SU-DHL-6 (cell line): ENCODE measurements around the gene KIAA0319L.

Experiments used
- H2AFZ ChIP-seq: fragments of 200-600 bp; sonication (generic); 2 replicates; pipeline ENCODE4 v1.6.1; 2014; ENCODE audit warnings: low read depth, mild to moderate bottlenecking, moderate library complexity, mixed read lengths, antibody characterized with exemption, low read length; ENCODE audit not compliant: severe bottlenecking
- H3F3A ChIP-seq: fragments of 200-600 bp; shearing (Covaris generic); 2 replicates; pipeline ENCODE4 v1.6.0; 2016; ENCODE audit warnings: antibody characterized with exemption, mild to moderate bottlenecking; ENCODE audit not compliant: insufficient read depth
- H3K27ac ChIP-seq: fragments of 200-600 bp; sonication (generic); 2 replicates; pipeline ENCODE4 v1.5.1; 2016; ENCODE audit warnings: low read depth, mild to moderate bottlenecking, low read length, moderate library complexity, mixed read lengths
- H3K27me3 ChIP-seq: fragments of 200-600 bp; sonication (generic), shearing (Covaris generic); 2 replicates; pipeline ENCODE4 v1.6.0; 2014; ENCODE audit warnings: mild to moderate bottlenecking, low read length
- H3K36me3 ChIP-seq: fragments of 200-600 bp; sonication (generic); 2 replicates; pipeline ENCODE4 v1.6.1; 2014; ENCODE audit warnings: mild to moderate bottlenecking, low read length, mixed read lengths
- H3K4me2 ChIP-seq: fragments of 300-600, 200-600 bp; shearing (Covaris generic), sonication (generic); 2 replicates; pipeline ENCODE4 v1.6.0; 2014; ENCODE audit warnings: low read length, low read depth, mild to moderate bottlenecking; ENCODE audit not compliant: poor library complexity, severe bottlenecking
- H3K4me3 ChIP-seq: fragments of 200-600 bp; sonication (generic); 2 replicates; pipeline ENCODE4 v1.5.1; 2014; ENCODE audit warnings: antibody characterized with exemption, low read length, mild to moderate bottlenecking, mixed read lengths; ENCODE audit not compliant: insufficient read depth, poor library complexity, severe bottlenecking
- H3K79me2 ChIP-seq: fragments of 200-600 bp; sonication (generic); 2 replicates; pipeline ENCODE4 v1.6.1; 2014; ENCODE audit warnings: mild to moderate bottlenecking, low read length, moderate library complexity; ENCODE audit not compliant: insufficient read depth
- H3K9ac ChIP-seq: fragments of 200-600 bp; sonication (generic); 2 replicates; pipeline ENCODE4 v1.7.0; 2014; ENCODE audit warnings: mild to moderate bottlenecking, low read length
- H3K9me2 ChIP-seq: fragments of 200-600 bp; sonication (generic); replicated peaks from 2 replicates; pipeline ENCODE4 v1.6.1; 2014; ENCODE audit warnings: low read length; ENCODE audit not compliant: insufficient read depth
- H3K9me3 ChIP-seq: fragments of 200-600 bp; sonication (generic); 2 replicates; pipeline ENCODE4 v1.6.1; 2014; ENCODE audit warnings: low read length, mixed read lengths; ENCODE audit not compliant: insufficient read depth
- H4K20me1 ChIP-seq: fragments of 200-600 bp; sonication (generic); 2 replicates; pipeline ENCODE4 v1.6.1; 2014; ENCODE audit warnings: low read depth, mild to moderate bottlenecking, antibody characterized with exemption, low read length, moderate library complexity, mixed read lengths
- EZH2phosphoT487 ChIP-seq: fragments of 200-600 bp; sonication (generic), shearing (Covaris generic); conservative IDR thresholded peaks from 2 replicates; pipeline ENCODE4 v1.6.1; 2018; ENCODE audit warnings: mild to moderate bottlenecking, antibody characterized with exemption, low read length, moderate library complexity, mixed read lengths
- TF ChIP-seq, protein P1 (sequence below): fragments of 200-600 bp; sonication (generic); IDR thresholded peaks from one replicate; pipeline ENCODE4 v1.5.1; 2017; ENCODE audit warnings: antibody characterized with exemption, mild to moderate bottlenecking, low read length, moderate library complexity; ENCODE audit not compliant: insufficient read depth, poor library complexity, severe bottlenecking

Gene KIAA0319L

DNA sequence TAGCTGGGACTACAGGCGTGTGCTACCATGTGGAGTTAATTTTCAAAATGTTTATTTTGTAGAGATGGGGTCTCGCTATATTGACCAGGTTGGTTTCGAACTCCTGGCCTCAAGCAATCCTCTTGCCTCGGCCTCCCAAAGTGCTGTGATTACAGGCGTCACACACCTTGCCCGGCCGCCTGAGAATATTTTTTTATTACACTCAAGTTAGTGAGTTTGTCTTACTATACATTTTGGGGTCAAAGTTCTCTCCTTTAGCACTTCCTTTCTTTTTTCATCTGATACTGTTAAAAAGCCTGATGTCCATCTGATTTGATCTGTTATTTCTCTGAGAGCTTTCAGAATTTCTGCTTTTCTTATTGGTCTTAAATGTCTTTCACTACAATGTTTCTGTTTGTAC, 128.8 kb downstream of the KIAA0319L start:
- no peaks in the 10 kb centered on the region for H3K27me3 ChIP-seq
- H3K36me3 ChIP-seq, result no peaks in the 10 kb centered on the region
- H2AFZ ChIP-seq, result no peak overlapping the region
- no peaks in the 10 kb centered on the region for H3K79me2 ChIP-seq
- peaks cover 6% of the 10 kb centered on the region; the same call in 1 of the 2 replicates for H3F3A ChIP-seq
- no peak overlapping the region for H3K27ac ChIP-seq
- TF ChIP-seq EZH2phosphoT487, result no peak
- TF ChIP-seq, protein P1, sequence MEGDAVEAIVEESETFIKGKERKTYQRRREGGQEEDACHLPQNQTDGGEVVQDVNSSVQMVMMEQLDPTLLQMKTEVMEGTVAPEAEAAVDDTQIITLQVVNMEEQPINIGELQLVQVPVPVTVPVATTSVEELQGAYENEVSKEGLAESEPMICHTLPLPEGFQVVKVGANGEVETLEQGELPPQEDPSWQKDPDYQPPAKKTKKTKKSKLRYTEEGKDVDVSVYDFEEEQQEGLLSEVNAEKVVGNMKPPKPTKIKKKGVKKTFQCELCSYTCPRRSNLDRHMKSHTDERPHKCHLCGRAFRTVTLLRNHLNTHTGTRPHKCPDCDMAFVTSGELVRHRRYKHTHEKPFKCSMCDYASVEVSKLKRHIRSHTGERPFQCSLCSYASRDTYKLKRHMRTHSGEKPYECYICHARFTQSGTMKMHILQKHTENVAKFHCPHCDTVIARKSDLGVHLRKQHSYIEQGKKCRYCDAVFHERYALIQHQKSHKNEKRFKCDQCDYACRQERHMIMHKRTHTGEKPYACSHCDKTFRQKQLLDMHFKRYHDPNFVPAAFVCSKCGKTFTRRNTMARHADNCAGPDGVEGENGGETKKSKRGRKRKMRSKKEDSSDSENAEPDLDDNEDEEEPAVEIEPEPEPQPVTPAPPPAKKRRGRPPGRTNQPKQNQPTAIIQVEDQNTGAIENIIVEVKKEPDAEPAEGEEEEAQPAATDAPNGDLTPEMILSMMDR, result no peak
- no peak overlapping the region for H3K4me2 ChIP-seq
- H3K4me3 ChIP-seq, result no peak overlapping the region
- H3K9me3 ChIP-seq, result no peaks in the 10 kb centered on the region
- no peaks in the 10 kb centered on the region for H3K9me2 ChIP-seq
- H3K9ac ChIP-seq, result no peak overlapping the region
- no peaks in the 10 kb centered on the region for H4K20me1 ChIP-seq

DNA sequence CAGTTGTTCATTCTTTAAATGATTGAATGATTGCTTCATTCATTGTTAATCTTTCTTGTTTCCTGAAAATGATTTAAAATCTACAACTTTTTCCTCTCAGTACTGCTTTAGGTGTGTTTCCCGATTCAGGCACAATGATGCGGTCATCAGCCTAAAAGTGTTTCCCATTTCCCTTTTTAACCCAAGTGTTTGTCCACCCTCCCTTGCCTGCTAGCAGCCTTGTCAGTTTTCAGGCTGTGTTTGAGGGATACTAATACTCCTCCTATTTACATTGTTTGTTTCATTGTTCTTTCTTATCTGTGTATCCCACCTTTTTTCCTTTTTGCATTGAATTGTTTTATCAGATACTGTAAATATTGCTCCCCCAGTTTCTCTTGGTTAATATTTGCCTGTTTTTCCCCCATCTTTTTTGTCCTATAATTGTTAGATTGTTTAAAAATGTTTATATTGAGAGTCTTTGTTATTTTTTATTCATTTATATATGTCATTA, 131.1 kb downstream of the KIAA0319L start:
- no peaks in the 10 kb centered on the region for H3K9me3 ChIP-seq
- TF ChIP-seq, protein P1, result no peak
- TF ChIP-seq EZH2phosphoT487, result no peak
- H3K27ac ChIP-seq, result no peak overlapping the region

DNA sequence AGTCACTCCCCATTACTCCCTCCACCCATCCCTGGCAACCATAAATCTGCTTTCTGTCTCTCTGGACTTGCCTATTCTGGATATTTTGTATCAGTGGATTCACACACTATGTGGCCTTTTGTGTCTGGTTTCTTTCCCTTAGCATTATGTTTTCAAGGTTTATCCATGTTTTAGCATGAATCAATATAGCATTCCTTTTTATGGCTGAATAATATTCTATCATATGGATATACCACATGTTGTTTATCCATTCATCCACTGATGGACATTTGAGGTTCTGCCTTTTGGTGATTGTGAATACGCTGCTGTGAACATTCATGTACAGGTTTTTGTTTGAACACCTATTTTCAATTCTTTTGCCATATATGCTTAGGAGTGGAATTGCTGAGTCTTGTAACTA, 148.3 kb downstream of the KIAA0319L start:
- no peaks in the 10 kb centered on the region for H3K9me2 ChIP-seq
- no peaks in the 10 kb centered on the region for H3F3A ChIP-seq
- H3K9me3 ChIP-seq, result no peaks in the 10 kb centered on the region
- H3K27ac ChIP-seq, result no peak overlapping the region
- H3K4me3 ChIP-seq, result no peak overlapping the region
- H4K20me1 ChIP-seq, result no peaks in the 10 kb centered on the region
- no peaks in the 10 kb centered on the region for H3K79me2 ChIP-seq
- TF ChIP-seq, protein P1, result no peak
- no peak overlapping the region for H3K4me2 ChIP-seq
- H2AFZ ChIP-seq, result no peak overlapping the region
- no peak overlapping the region for H3K9ac ChIP-seq
- H3K27me3 ChIP-seq, result no peaks in the 10 kb centered on the region
- no peaks in the 10 kb centered on the region for H3K36me3 ChIP-seq

More for the DNA sequence above, 131.1 kb downstream of the KIAA0319L start:
- no peaks in the 10 kb centered on the region for H3K9me2 ChIP-seq
- no peaks in the 10 kb centered on the region for H3K36me3 ChIP-seq
- no peak overlapping the region for H3K4me2 ChIP-seq
- no peaks in the 10 kb centered on the region for H4K20me1 ChIP-seq
- no peaks in the 10 kb centered on the region for H3K79me2 ChIP-seq
- no peaks in the 10 kb centered on the region for H3K27me3 ChIP-seq
- H3K4me3 ChIP-seq, result no peak overlapping the region
- H2AFZ ChIP-seq, result no peak overlapping the region
- H3K9ac ChIP-seq, result no peak overlapping the region
- H3F3A ChIP-seq, result peaks cover 6% of the 10 kb centered on the region; the same call in 1 of the 2 replicates
